ENCODE data around the gene MAD1L1. TPM values are rescaled to one million over a fixed set of nuclear protein-coding genes. Genes with fewer than 3 reads are reported as not detected.

The MAD1L1 gene
- total and polyA plus RNA-seq, 2 of the 8 experiments (the other 6 are each of a cell fraction or from before 2014, with no cell fraction given): 40.4 to 44.6 TPM

- Histone ChIP-seq H3K56ac (replicated peaks; ENCODE audit: insufficient read length, low read depth, low read length) (no peak overlapping the region), H2BK12ac (ENCODE audit: low read depth, low read length) (no peak overlapping the region), H3K4me3 (ENCODE audit: extremely low read depth in 1 of 4, insufficient read depth in 2 of 4, low read depth in 3 of 4, low read length in 4 of 4) (no peak overlapping the region), H3K4me1 (replicated peaks in 1 of 4; ENCODE audit: control insufficient read depth in 3 of 4, insufficient read depth in 4 of 4, low read length in 3 of 4) (no peaks in the 10 kb centered on the region), H4K91ac (replicated peaks; ENCODE audit: insufficient read length, low read length) (no peak overlapping the region), H3K18ac (ENCODE audit: extremely low read depth, low read length) (no peak overlapping the region), H2BK15ac (ENCODE audit: low read length) (no peak overlapping the region), H3K27ac (ENCODE audit: low read depth, low read length) (no peak overlapping the region), H3K23me2 (ENCODE audit: low read depth, low read length) (no peaks in the 10 kb centered on the region), H3K4me2 (ENCODE audit: insufficient read depth in 1 of 2, low read depth in 2 of 2, low read length in 2 of 2) (no peak overlapping the region), H2AK5ac (ENCODE audit: low read depth, low read length) (no peak overlapping the region), H3K4ac (replicated peaks; ENCODE audit: insufficient read length, low read depth, low read length) (no peak overlapping the region), H4K20me1 (replicated peaks in 1 of 2; ENCODE audit: control insufficient read depth in 1 of 2, insufficient read depth in 2 of 2, low read length in 2 of 2) (no peaks in the 10 kb centered on the region), H3K27me3 (replicated peaks in 1 of 4; ENCODE audit: control insufficient read depth in 3 of 4, extremely low read depth in 1 of 4, insufficient read depth in 3 of 4, low read length in 3 of 4) (no peaks in the 10 kb centered on the region), H2AFZ (ENCODE audit: low read length) (no peak overlapping the region), H3K14ac (ENCODE audit: insufficient read length) (no peak overlapping the region), H3K79me2 (ENCODE audit: control insufficient read depth in 1 of 2, insufficient read depth in 2 of 2, low read length in 2 of 2) (no peaks in the 10 kb centered on the region), H4K5ac (ENCODE audit: insufficient read length, low read depth, low read length) (no peak overlapping the region), H4K8ac (ENCODE audit: extremely low read depth, insufficient read depth, low read length) (no peak overlapping the region), H3K23ac (ENCODE audit: insufficient read length) (no peak overlapping the region), H2BK20ac (ENCODE audit: low read length) (no peak overlapping the region), H3K79me1 (ENCODE audit: low read depth, low read length) (no peaks in the 10 kb centered on the region), H3K36me3 (ENCODE audit: control insufficient read depth in 2 of 4, insufficient read depth in 4 of 4, low read length in 3 of 4) (no peaks in the 10 kb centered on the region), H2BK120ac (replicated peaks; ENCODE audit: low read depth, low read length) (no peak overlapping the region), H3K9ac (replicated peaks in 1 of 4; ENCODE audit: extremely low read depth in 1 of 4, low read depth in 3 of 4, low read length in 3 of 4) (no peak overlapping the region), H2BK5ac (ENCODE audit: low read depth, low read length) (no peak overlapping the region), H3K9me3 (ENCODE audit: insufficient read depth in 2 of 2, low read depth in 1 of 2, low read length in 1 of 2) (peaks cover 8 to 19% of the 10 kb centered on the region in 2 experiments; a peak in 3 of 4 replicates)
- ChIA-PET CTCF (ENCODE audit: partially characterized antibody) (interaction anchor here (1.3 kb wide), 1 partner anchor 135 kb away, joined by 3 read pairs; no protein-coding TSS in a partner anchor), POLR2A (ENCODE audit: partially characterized antibody) (no interaction called here)
- WGBS, 2 experiments (ENCODE audit: extremely low coverage in 1 of 2, insufficient coverage in 1 of 2, insufficient read length in 1 of 2, insufficient replicate concordance in 2 of 2, low coverage in 1 of 2, low lambda C conversion rate in 2 of 2, missing lambda C conversion rate in 1 of 2): 85% methylated on average over 3 of the region's 3 CpGs; no CpG with 5 or more reads in 1 of the 2 experiments
- DNase-seq (ENCODE audit: low read depth in 1 of 2, low spot score in 2 of 2): no peak
- FAIRE-seq: no peak
- TF ChIP-seq SIX5 (IDR thresholded peaks at IDR 0.05; ENCODE audit: low read depth, low read length): no peak
- no peak for TF ChIP-seq TEAD4 (IDR thresholded peaks at IDR 0.05; ENCODE audit: low read depth, low read length)
- no peak for TF ChIP-seq SUZ12 (IDR thresholded peaks at IDR 0.05; ENCODE audit: low read length)
- TF ChIP-seq JUND (IDR thresholded peaks at IDR 0.05; ENCODE audit: low read length): no peak
- TF ChIP-seq BRCA1 (IDR thresholded peaks at IDR 0.05; ENCODE audit: low read depth, low read length): no peak
- no peak for TF ChIP-seq SIRT6 (IDR thresholded peaks at IDR 0.05; ENCODE audit: low read length)
- TF ChIP-seq GTF2F1 (IDR thresholded peaks at IDR 0.05; ENCODE audit: borderline replicate concordance, low read depth, low read length): no peak
- TF ChIP-seq CREB1 (IDR thresholded peaks at IDR 0.05): no peak
- TF ChIP-seq BCL11A (IDR thresholded peaks at IDR 0.05; ENCODE audit: low read depth in 2 of 2, low read length in 2 of 2): no peak
Measured at GRCh38 chr7:1798191-1798590, 434.6 kb downstream of the MAD1L1 start.
